Measurements from ENCODE around the gene ZNF593.

ZNF593 gene

DNA sequence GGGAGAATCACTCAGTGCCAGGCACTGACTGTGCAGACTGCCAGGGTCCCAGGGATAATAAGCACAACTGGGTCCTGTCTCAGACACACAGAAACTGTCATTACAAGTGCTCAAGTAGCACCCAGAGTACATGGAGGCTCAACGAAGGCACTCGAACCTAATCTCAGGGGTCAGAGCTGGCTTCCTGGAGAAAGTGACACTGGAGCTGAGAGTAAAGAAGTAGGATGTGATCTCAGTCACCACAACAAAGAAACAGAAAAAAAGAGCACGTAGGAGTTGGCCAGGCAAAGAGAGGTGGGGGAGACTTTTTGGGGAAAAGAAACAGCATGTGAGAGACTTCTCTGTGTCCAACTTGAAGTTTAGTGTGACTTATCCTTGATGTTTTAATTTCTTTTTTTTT is 22.0 kb downstream of the ZNF593 start:
- FAIRE-seq: no peak
- no peak for DNase-seq (ENCODE audit: extremely low spot score, insufficient read length, low read depth)

DNA sequence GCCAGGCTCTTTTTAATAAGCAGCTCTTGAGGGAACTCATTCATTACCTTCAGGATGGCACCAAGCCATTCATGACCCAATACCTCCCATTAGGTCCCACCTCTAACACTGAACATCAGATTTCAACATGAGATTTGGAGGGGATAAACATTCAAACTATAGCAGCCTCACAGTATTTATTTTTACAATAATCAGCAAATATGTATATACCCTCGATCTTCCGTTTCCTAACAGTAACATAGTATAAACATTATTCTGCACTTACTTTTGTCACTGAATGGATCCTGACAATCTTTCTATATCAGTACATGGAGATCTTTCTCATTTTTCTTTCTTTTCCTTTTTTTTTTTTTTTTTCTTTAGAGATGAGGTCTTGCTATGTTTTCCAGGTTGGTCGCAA is 26.1 kb downstream of the ZNF593 start:
- FAIRE-seq: no peak
- DNase-seq (ENCODE audit: extremely low spot score, insufficient read length, low read depth): no peak

DNA sequence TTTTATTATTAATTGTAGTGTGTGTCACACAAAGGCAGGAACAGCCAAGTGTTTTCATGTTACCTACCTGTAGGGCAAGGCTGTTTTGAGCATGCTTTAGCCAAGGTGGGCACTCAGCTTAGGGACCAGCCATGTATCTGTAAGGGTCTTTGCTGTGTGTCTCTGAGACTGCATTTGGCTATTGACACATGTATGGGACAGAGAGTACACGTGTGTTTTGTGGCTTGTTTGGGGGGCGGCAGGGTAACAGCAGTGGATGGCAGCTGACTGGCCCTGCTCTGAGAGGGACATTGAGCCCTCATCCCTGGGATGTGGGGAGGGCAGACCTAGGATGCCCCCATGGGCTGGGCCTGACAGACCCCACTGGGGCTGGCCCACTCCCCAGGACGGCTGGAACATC is 27.6 kb downstream of the ZNF593 start:
- FAIRE-seq: no peak
- DNase-seq (ENCODE audit: extremely low spot score, insufficient read length, low read depth): no peak

- FAIRE-seq (no peak), DNase-seq (ENCODE audit: extremely low spot score, insufficient read length, low read depth) (no peak)
Observed at GRCh38 chr1:26197813-26198212, 28.1 kb downstream of the ZNF593 start.

GRCh38 chr1:26200413-26200812 is 30.7 kb downstream of the ZNF593 start:
- DNase-seq (ENCODE audit: extremely low spot score, insufficient read length, low read depth) (no peak), FAIRE-seq (no peak)

DNA sequence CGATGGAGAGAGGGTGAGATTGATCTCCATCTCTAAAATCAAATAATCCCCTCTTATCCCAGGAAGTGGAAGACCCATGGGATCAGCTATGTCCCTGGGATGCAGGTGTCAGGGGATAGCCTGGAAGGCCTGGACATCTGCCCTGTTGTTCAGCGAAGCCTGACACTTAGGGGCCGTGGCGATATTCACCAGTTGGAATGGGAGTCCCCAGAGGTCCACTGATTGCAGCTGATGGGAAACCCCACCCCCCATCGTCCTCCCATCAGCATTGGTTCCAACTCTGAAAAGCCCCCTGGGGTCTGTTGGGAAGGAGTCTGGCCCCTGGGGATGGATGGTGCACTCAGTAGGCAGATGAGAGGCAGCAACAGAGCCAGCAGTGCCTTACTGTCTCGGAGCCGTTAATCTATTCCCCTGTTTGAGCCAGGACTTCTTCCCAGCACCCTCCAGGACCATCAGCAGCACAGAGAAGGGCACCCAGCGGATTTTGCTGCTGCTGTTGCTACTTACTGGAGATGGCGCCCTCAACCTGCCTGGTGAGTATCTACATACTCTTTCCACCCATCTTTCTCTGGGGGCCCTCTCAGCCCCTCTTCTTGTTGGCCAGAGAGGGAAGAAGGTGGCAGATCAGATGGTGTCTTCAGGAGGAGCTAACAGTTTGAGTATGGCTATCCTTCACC is 34.1 kb downstream of the ZNF593 start:
- no peak for FAIRE-seq
- no peak for DNase-seq (ENCODE audit: extremely low spot score, insufficient read length, low read depth)

DNA sequence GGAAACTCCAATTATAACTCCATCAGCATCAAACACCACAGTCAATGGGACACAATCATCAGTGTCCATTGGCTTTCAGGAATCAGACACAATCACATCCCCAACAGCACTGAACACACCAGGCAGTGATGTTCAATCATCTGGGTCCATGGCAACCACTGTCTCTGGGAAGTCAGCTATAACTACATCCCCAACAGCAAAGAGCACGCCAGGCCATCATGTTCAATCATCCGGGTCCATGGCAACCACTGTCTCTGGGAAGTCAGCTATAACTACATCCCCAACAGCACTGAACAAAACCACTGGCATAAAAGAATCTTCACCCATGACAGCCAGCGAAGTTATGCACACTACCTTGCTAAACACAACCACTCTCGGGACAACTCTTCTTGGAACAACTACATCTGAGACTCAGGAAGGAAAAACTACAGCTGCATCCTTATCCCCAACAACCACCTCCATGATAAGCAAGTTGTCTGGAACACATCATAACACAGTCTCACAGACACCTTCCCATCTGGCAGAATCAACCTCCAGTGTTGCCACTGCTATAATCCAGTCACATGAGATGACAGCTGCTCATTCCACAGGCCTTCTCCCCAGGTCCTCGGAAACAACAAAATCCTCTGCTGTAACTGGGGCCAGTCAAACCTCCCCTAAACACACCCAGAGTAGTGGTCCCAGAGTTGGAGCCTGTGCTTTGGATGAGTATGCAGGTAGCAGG is 40.6 kb downstream of the ZNF593 start:
- DNase-seq (ENCODE audit: extremely low spot score, insufficient read length, low read depth) (no peak), FAIRE-seq (no peak)

GRCh38 chr1:26212726-26213125 is 43.0 kb downstream of the ZNF593 start:
- FAIRE-seq: no peak
- DNase-seq (ENCODE audit: extremely low spot score, insufficient read length, low read depth): no peak

GRCh38 chr1:26213335-26213905 is 43.7 kb downstream of the ZNF593 start:
- no peak for DNase-seq (ENCODE audit: extremely low spot score, insufficient read length, low read depth)

GRCh38 chr1:26215246-26215645 is 45.5 kb downstream of the ZNF593 start:
- FAIRE-seq (no peak), DNase-seq (ENCODE audit: extremely low spot score, insufficient read length, low read depth) (no peak)

More at GRCh38 chr1:26213335-26213905, 43.7 kb downstream of the ZNF593 start:
- no peak for FAIRE-seq

DNA sequence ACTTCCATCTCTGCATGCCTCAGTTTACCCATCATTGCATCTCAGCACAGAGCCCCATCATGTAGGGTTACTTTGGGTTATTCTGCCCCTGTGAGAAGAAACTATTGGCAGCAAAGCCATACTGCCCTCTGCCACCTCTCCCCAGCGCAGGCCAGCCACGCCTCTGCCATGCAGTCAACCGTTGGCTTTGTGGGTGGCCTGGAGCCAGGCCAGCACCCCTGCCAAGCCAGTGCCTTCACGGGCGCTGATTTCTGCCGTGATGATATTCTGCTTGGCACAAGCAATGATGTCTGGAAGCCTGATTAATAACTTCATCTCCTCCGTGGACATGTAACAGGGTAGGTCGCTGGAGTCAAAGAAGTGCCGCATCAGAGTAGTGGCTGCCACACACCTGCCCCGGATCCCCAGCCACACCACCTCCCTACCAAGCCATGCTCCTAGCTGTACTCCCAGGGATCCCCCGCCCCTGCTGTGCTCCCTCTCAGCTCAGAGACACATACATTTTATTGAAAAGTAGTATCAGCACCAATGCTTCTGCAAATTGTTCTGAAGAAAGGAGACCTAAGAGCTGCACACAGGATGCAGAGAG is 49.3 kb downstream of the ZNF593 start:
- FAIRE-seq: no peak

More for the DNA sequence above, 49.3 kb downstream of the ZNF593 start:
- no peak for DNase-seq (ENCODE audit: extremely low spot score, insufficient read length, low read depth)
